Muscle layer of colon (tissue), 2 donors: ENCODE measurements around the gene PKDCC.

Source experiments
- H3K27ac ChIP-seq: one replicate; pipeline ENCODE4 v1.7.0; 2013; ENCODE audit warnings: low read depth, mild to moderate bottlenecking, low read length, moderate library complexity
- H3K27me3 ChIP-seq, 2 donors: one replicate each; pipeline ENCODE4 v1.7.0; 2013; ENCODE audit warnings: low read length in 2 of 2, mild to moderate bottlenecking in 2 of 2; ENCODE audit not compliant: insufficient read depth in 2 of 2, control insufficient read depth in 1 of 2
- H3K36me3 ChIP-seq: one replicate; pipeline ENCODE4 v1.7.0; 2013; ENCODE audit warnings: mild to moderate bottlenecking, low read length; ENCODE audit not compliant: insufficient read depth
- H3K4me1 ChIP-seq: one replicate; pipeline ENCODE4 v1.7.0; 2013; ENCODE audit warnings: mild to moderate bottlenecking, low read length; ENCODE audit not compliant: insufficient read depth
- H3K4me3 ChIP-seq, 2 donors: one replicate each; pipeline ENCODE4 v1.7.0; 2013; ENCODE audit warnings: low read length in 2 of 2, low read depth in 1 of 2, mild to moderate bottlenecking in 1 of 2, moderate library complexity in 1 of 2
- H3K9ac ChIP-seq: one replicate; pipeline ENCODE4 v1.7.0; 2013; ENCODE audit warnings: low read length
- H3K9me3 ChIP-seq: one replicate; pipeline ENCODE4 v1.7.0; 2013; ENCODE audit warnings: mild to moderate bottlenecking, low read length
- donor health status: abdominal sarcoma.
- donor health status: Adenocarcinoma of cecum.

PKDCC gene

GRCh38 chr2:42087857-42088195 is 40.0 kb downstream of the PKDCC start:
- no peak overlapping the region for H3K9ac ChIP-seq
- H3K9me3 ChIP-seq, result no peaks in the 10 kb centered on the region
- H3K4me1 ChIP-seq, result peaks cover 26% of the 10 kb centered on the region
- no peak overlapping the region for H3K27ac ChIP-seq
- H3K27me3 ChIP-seq, result no peaks in the 10 kb centered on the region
- H3K4me3 ChIP-seq, result no peak overlapping the region
- no peaks in the 10 kb centered on the region for H3K36me3 ChIP-seq

GRCh38 chr2:42089340-42089925 is 41.6 kb downstream of the PKDCC start:
- Histone ChIP-seq H3K9ac (no peak overlapping the region), H3K27ac (no peak overlapping the region), H3K36me3 (no peaks in the 10 kb centered on the region), H3K4me3 (no peak overlapping the region), H3K27me3 (no peaks in the 10 kb centered on the region), H3K9me3 (no peaks in the 10 kb centered on the region), H3K4me1 (peaks cover 17% of the 10 kb centered on the region)

GRCh38 chr2:42090216-42090615 is 42.4 kb downstream of the PKDCC start:
- H3K36me3 ChIP-seq, result no peaks in the 10 kb centered on the region
- no peak overlapping the region for H3K4me3 ChIP-seq
- peaks cover 9% of the 10 kb centered on the region for H3K4me1 ChIP-seq
- no peaks in the 10 kb centered on the region for H3K9me3 ChIP-seq
- H3K9ac ChIP-seq, result no peak overlapping the region
- no peaks in the 10 kb centered on the region for H3K27me3 ChIP-seq
- H3K27ac ChIP-seq, result no peak overlapping the region

- no peaks in the 10 kb centered on the region for H3K4me1 ChIP-seq
- no peaks in the 10 kb centered on the region for H3K9me3 ChIP-seq
- no peak overlapping the region for H3K9ac ChIP-seq
- H3K4me3 ChIP-seq, result no peak overlapping the region
- no peaks in the 10 kb centered on the region for H3K27me3 ChIP-seq
- H3K36me3 ChIP-seq, result no peaks in the 10 kb centered on the region
- no peak overlapping the region for H3K27ac ChIP-seq
Measured at GRCh38 chr2:42091671-42092070, 43.9 kb downstream of the PKDCC start.

GRCh38 chr2:42092084-42092996 is 44.5 kb downstream of the PKDCC start:
- H3K4me3 ChIP-seq, result no peak overlapping the region
- no peaks in the 10 kb centered on the region for H3K9me3 ChIP-seq
- H3K36me3 ChIP-seq, result no peaks in the 10 kb centered on the region
- H3K9ac ChIP-seq, result no peak overlapping the region
- H3K27me3 ChIP-seq, result no peaks in the 10 kb centered on the region
- H3K4me1 ChIP-seq, result no peaks in the 10 kb centered on the region
- no peak overlapping the region for H3K27ac ChIP-seq

GRCh38 chr2:42094114-42094513 is 46.3 kb downstream of the PKDCC start:
- Histone ChIP-seq H3K36me3 (no peaks in the 10 kb centered on the region), H3K4me1 (peaks cover 5% of the 10 kb centered on the region), H3K9ac (no peak overlapping the region), H3K27me3 (no peaks in the 10 kb centered on the region), H3K9me3 (no peaks in the 10 kb centered on the region), H3K4me3 (no peak overlapping the region), H3K27ac (no peak overlapping the region)

- H3K36me3 ChIP-seq, result no peaks in the 10 kb centered on the region
- no peak overlapping the region for H3K27ac ChIP-seq
- H3K4me3 ChIP-seq, result no peak overlapping the region
- H3K9me3 ChIP-seq, result no peaks in the 10 kb centered on the region
- H3K9ac ChIP-seq, result no peak overlapping the region
- H3K27me3 ChIP-seq, result no peaks in the 10 kb centered on the region
- peaks cover 5% of the 10 kb centered on the region for H3K4me1 ChIP-seq
Measured at GRCh38 chr2:42095923-42096408, 48.1 kb downstream of the PKDCC start.

- no peaks in the 10 kb centered on the region for H3K27me3 ChIP-seq
- no peak overlapping the region for H3K9ac ChIP-seq
- no peaks in the 10 kb centered on the region for H3K36me3 ChIP-seq
- H3K4me3 ChIP-seq, result no peak overlapping the region
- H3K9me3 ChIP-seq, result no peaks in the 10 kb centered on the region
- peaks cover 10% of the 10 kb centered on the region for H3K4me1 ChIP-seq
- H3K27ac ChIP-seq, result no peak overlapping the region
Measured at GRCh38 chr2:42096869-42097591, 49.2 kb downstream of the PKDCC start.

- H3K27me3 ChIP-seq, result no peaks in the 10 kb centered on the region
- no peak overlapping the region for H3K4me3 ChIP-seq
- H3K9ac ChIP-seq, result no peak overlapping the region
- H3K9me3 ChIP-seq, result no peaks in the 10 kb centered on the region
- H3K27ac ChIP-seq, result peak overlapping the region; percentile 43
- H3K36me3 ChIP-seq, result no peaks in the 10 kb centered on the region
- H3K4me1 ChIP-seq, result peaks cover 10% of the 10 kb centered on the region
Measured at GRCh38 chr2:42098571-42099437, 51.0 kb downstream of the PKDCC start.

- no peaks in the 10 kb centered on the region for H3K9me3 ChIP-seq
- no peak overlapping the region for H3K4me3 ChIP-seq
- no peak overlapping the region for H3K9ac ChIP-seq
- no peaks in the 10 kb centered on the region for H3K27me3 ChIP-seq
- H3K4me1 ChIP-seq, result peaks cover 10% of the 10 kb centered on the region
- H3K36me3 ChIP-seq, result no peaks in the 10 kb centered on the region
- no peak overlapping the region for H3K27ac ChIP-seq
Measured at GRCh38 chr2:42099438-42100173, 51.8 kb downstream of the PKDCC start.
